IMR-90 (cell line): ENCODE data around the gene TBC1D9B. TPM values are rescaled to one million over a fixed set of nuclear protein-coding genes. Genes with fewer than 3 reads are reported as not detected.

Experiments used
- ATAC-seq: fragments of 200-7000 bp; cut with Tn5 transposase; 2 replicates; pipeline ENCODE4 v1.9.1; 2020; ENCODE audit warnings: low read depth, mild to moderate bottlenecking, moderate library complexity
- BruUV-seq: library from RNA; stranded (reverse); fragments of 400-500 nt; replicated peaks from 2 replicates; lab custom pipeline; 2021; lab: Mats Ljungman, UMichigan
- CTCF ChIA-PET: fragments of 300-600 bp; formaldehyde crosslinking; extraction: SDS; loops from one replicate; lab custom pipeline; 2021; ENCODE audit warnings: antibody characterized with exemption; lab: Yijun Ruan, JAX
- POLR2A ChIA-PET: fragments of 300-600 bp; sonication (Branson Sonifier 250); formaldehyde crosslinking; loops from one replicate; lab custom pipeline; 2022; ENCODE audit warnings: antibody characterized with exemption; ENCODE audit not compliant: unreplicated experiment; lab: Charles Lee
- DNase-seq: peaks from one replicate; pipeline ENCODE4 v3.0.0; 2013
- H2AFZ ChIP-seq: replicated peaks from 2 replicates; pipeline ENCODE3; 2013; ENCODE audit warnings: low read length, mild to moderate bottlenecking; ENCODE audit not compliant: poor library complexity
- H2AK5ac ChIP-seq: 2 replicates; pipeline ENCODE4 v1.6.1; 2013; ENCODE audit warnings: low read depth, low read length, inconsistent platforms
- H2AK9ac ChIP-seq: replicated peaks from 2 replicates; pipeline ENCODE3; 2013; ENCODE audit warnings: mild to moderate bottlenecking, low read depth, low read length, moderate library complexity; ENCODE audit not compliant: poor library complexity
- H2BK120ac ChIP-seq: 2 replicates; pipeline ENCODE4 v1.6.1; 2013; ENCODE audit warnings: low read depth, low read length, inconsistent platforms
- H2BK15ac ChIP-seq: 3 replicates; pipeline ENCODE4 v1.6.1; 2013; ENCODE audit warnings: low read depth, low read length, inconsistent platforms
- H2BK20ac ChIP-seq: 2 replicates; pipeline ENCODE4 v1.6.1; 2013; ENCODE audit warnings: low read depth, mild to moderate bottlenecking, inconsistent platforms, low read length, moderate library complexity
- H2BK5ac ChIP-seq: 2 replicates; pipeline ENCODE4 v1.6.1; 2013; ENCODE audit warnings: mild to moderate bottlenecking, low read depth, low read length, inconsistent platforms; ENCODE audit not compliant: poor library complexity, severe bottlenecking
- H3K14ac ChIP-seq: replicated peaks from 2 replicates; pipeline ENCODE4 v1.6.1; 2013; ENCODE audit warnings: low read depth, low read length, inconsistent platforms
- H3K18ac ChIP-seq: 2 replicates; pipeline ENCODE4 v1.6.1; 2013; ENCODE audit warnings: low read depth, low read length, control low read depth
- H3K23ac ChIP-seq: 2 replicates; pipeline ENCODE4 v1.6.1; 2013; ENCODE audit warnings: low read depth, low read length, inconsistent platforms
- H3K27ac ChIP-seq: 2 replicates; pipeline ENCODE4 v1.5.1; 2013; ENCODE audit warnings: mild to moderate bottlenecking, control low read depth, low read length; ENCODE audit not compliant: insufficient read depth
- H3K27me3 ChIP-seq: 2 replicates; pipeline ENCODE4 v1.6.1; 2013; ENCODE audit warnings: low read length; ENCODE audit not compliant: control insufficient read depth, insufficient read depth
- H3K36me3 ChIP-seq: 2 replicates; pipeline ENCODE4 v1.6.1; 2013; ENCODE audit warnings: low read length, mixed read lengths; ENCODE audit not compliant: control insufficient read depth, insufficient read depth
- H3K4ac ChIP-seq: 2 replicates; pipeline ENCODE4 v1.6.1; 2013; ENCODE audit warnings: low read depth, low read length, inconsistent platforms
- H3K4me1 ChIP-seq: 2 replicates; pipeline ENCODE4 v1.6.1; 2013; ENCODE audit warnings: low read length, mixed read lengths; ENCODE audit not compliant: control insufficient read depth, insufficient read depth
- H3K4me2 ChIP-seq: 2 replicates; pipeline ENCODE4 v1.6.1; 2013; ENCODE audit warnings: low read depth, mild to moderate bottlenecking, control low read depth, low read length, moderate library complexity
- H3K4me3 ChIP-seq: 2 replicates; pipeline ENCODE4 v1.5.1; 2013; ENCODE audit warnings: low read depth, mild to moderate bottlenecking, control low read depth, low read length, moderate library complexity; ENCODE audit not compliant: insufficient read depth
- H3K56ac ChIP-seq: 2 replicates; pipeline ENCODE4 v1.6.1; 2013; ENCODE audit warnings: low read length, inconsistent platforms; ENCODE audit not compliant: insufficient read depth; ENCODE audit errors: extremely low read depth
- H3K79me1 ChIP-seq, 2 experiments: 2 replicates each; pipeline ENCODE4 v1.6.1; 2013; ENCODE audit warnings: low read length in 2 of 2, inconsistent platforms in 1 of 2, low read depth in 1 of 2
- H3K9ac ChIP-seq: 2 replicates; pipeline ENCODE4 v1.6.1; 2013; ENCODE audit warnings: low read depth, low read length, control low read depth
- H3K9me1 ChIP-seq: 2 replicates; pipeline ENCODE4 v1.6.1; 2013; ENCODE audit warnings: low read length, inconsistent platforms; ENCODE audit not compliant: insufficient read depth
- H3K9me3 ChIP-seq: 2 replicates; pipeline ENCODE4 v1.6.1; 2013; ENCODE audit warnings: low read length; ENCODE audit not compliant: control insufficient read depth, insufficient read depth
- H4K20me1 ChIP-seq: 2 replicates; pipeline ENCODE4 v1.6.1; 2013; ENCODE audit warnings: low read length, inconsistent platforms; ENCODE audit not compliant: insufficient read depth
- H4K5ac ChIP-seq: 2 replicates; pipeline ENCODE4 v1.6.1; 2013; ENCODE audit warnings: mild to moderate bottlenecking, low read depth, low read length, control low read depth
- H4K8ac ChIP-seq, 2 experiments: 2 replicates each; pipeline ENCODE4 v1.6.1; 2013; ENCODE audit warnings: low read depth in 2 of 2, low read length in 2 of 2, control low read depth in 1 of 2, inconsistent platforms in 1 of 2
- H4K91ac ChIP-seq: 2 replicates; pipeline ENCODE4 v1.6.1; 2013; ENCODE audit warnings: low read depth, low read length, inconsistent platforms; ENCODE audit not compliant: insufficient read depth
- CHD1 ChIP-seq: IDR thresholded peaks from 2 replicates; pipeline ENCODE4 v1.6.1; 2012; ENCODE audit warnings: low read depth, low read length, improper control_type of control experiment
- FOS ChIP-seq: fragments of 150-350 bp; IDR thresholded peaks from 2 replicates; pipeline ENCODE4 v1.6.1; 2016; ENCODE audit warnings: low read depth, low read length
- MAFK ChIP-seq: IDR thresholded peaks from 2 replicates; pipeline ENCODE4 v1.6.1; 2012; ENCODE audit warnings: low read depth, low read length, improper control_type of control experiment
- MXI1 ChIP-seq: IDR thresholded peaks from 2 replicates; pipeline ENCODE4 v1.6.1; 2012; ENCODE audit warnings: low read depth, mild to moderate bottlenecking, low read length, moderate library complexity, borderline replicate concordance
- NFE2L2 ChIP-seq: fragments of 150-350 bp; IDR thresholded peaks from 2 replicates; pipeline ENCODE4 v1.6.1; 2016; ENCODE audit warnings: low read depth, mild to moderate bottlenecking, low read length
- POLR2A ChIP-seq: IDR thresholded peaks from 2 replicates; pipeline ENCODE4 v1.6.1; 2012; ENCODE audit warnings: mild to moderate bottlenecking, low read depth, low read length
- RAD21 ChIP-seq: IDR thresholded peaks from 2 replicates; pipeline ENCODE4 v1.6.1; 2012; ENCODE audit warnings: low read length, improper control_type of control experiment
- RCOR1 ChIP-seq: IDR thresholded peaks from 2 replicates; pipeline ENCODE4 v1.6.1; 2012; ENCODE audit warnings: mild to moderate bottlenecking, low read length, improper control_type of control experiment; ENCODE audit not compliant: insufficient replicate concordance
- RFX5 ChIP-seq: IDR thresholded peaks from 2 replicates; pipeline ENCODE4 v1.8.0; 2012; ENCODE audit warnings: low read depth, mild to moderate bottlenecking, low read length, moderate library complexity
- SMC3 ChIP-seq: fragments of 150-350 bp; IDR thresholded peaks from 2 replicates; pipeline ENCODE4 v1.6.1; 2016; ENCODE audit warnings: low read depth, mild to moderate bottlenecking, antibody characterized with exemption, low read length, moderate library complexity
- WGBS, 2 experiments: methylation state at CpG; one replicate each; pipeline versions ENCODE4 v1.1.5 to v1.1.7; 2013; ENCODE audit warnings: missing lambda C conversion rate in 2 of 2; ENCODE audit not compliant: insufficient read length in 1 of 2; ENCODE audit errors: extremely low coverage in 2 of 2; 5-methylcytosine and 5-hydroxymethylcytosine counted together
- dilution Hi-C: fragments of 300-500 bp; cut with HindIII; formaldehyde crosslinking; loops from one replicate; pipeline ENCODE4 v1.14.3; 2018; ENCODE audit warnings: low sequenced_read_pairs; ENCODE audit not compliant: unreplicated experiment
- in situ Hi-C: fragments of 300-500 bp; cut with MboI; formaldehyde crosslinking; loops from 3 replicates; pipeline ENCODE4 v1.14.3; 2019; ENCODE audit warnings: low sequenced_read_pairs, inconsistent platforms, mixed read lengths
- intact Hi-C: fragments of 100-400 bp; cut with micrococcal nuclease; formaldehyde crosslinking; loops from 2 replicates; pipeline ENCODE4 v1.10.0; 2022
- polyA plus RNA-seq, 3 experiments: library from polyadenylated mRNA; depleted of rRNA; stranded (reverse); fragments of >200 nt; gene quantifications; 2 replicates each; pipeline ENCODE4 v1.2.3, GENCODE V29; 2012; ENCODE audit warnings: low replicate concordance in 1 of 3
- total RNA-seq: library from RNA; depleted of rRNA; stranded (reverse); fragments of >200 nt; gene quantifications from 2 replicates; pipeline ENCODE4 v1.2.3, GENCODE V29; 2012
- TF ChIP-seq, protein P1 (sequence below): fragments of 150-350 bp; IDR thresholded peaks from 2 replicates; pipeline ENCODE4 v1.6.1; 2016; ENCODE audit warnings: low read depth, mild to moderate bottlenecking, low read length, moderate library complexity, borderline replicate concordance

TBC1D9B gene
- total and polyA plus RNA-seq, 2 of the 4 experiments (the other 2 are of a cell fraction): 58.6 to 78.1 TPM

- H2BK20ac ChIP-seq: no peak overlapping the region
- no peak overlapping the region for H2BK5ac ChIP-seq
- H3K27ac ChIP-seq: peak overlapping the region; percentile 59
- H2BK120ac ChIP-seq: no peak overlapping the region
- no peak overlapping the region; the same call in 1 of the 2 replicates for H4K5ac ChIP-seq
- dilution Hi-C loops (no loop called here), intact Hi-C loops (loop anchor here (5.0 kb wide), 2 partner anchors 105 to 165 kb away; partner anchors contain the start of gene RNF130), in situ Hi-C loops (no loop called here)
- no peak overlapping the region for H3K56ac ChIP-seq
- H3K9me3 ChIP-seq: no peaks in the 10 kb centered on the region
- TF ChIP-seq RCOR1 (no peak), RAD21 (no peak), FOS (no peak), MAFK (no peak), MXI1 (no peak), POLR2A (no peak), NFE2L2 (no peak), CHD1 (no peak), SMC3 (no peak), RFX5 (no peak)
- TF ChIP-seq, protein P1, sequence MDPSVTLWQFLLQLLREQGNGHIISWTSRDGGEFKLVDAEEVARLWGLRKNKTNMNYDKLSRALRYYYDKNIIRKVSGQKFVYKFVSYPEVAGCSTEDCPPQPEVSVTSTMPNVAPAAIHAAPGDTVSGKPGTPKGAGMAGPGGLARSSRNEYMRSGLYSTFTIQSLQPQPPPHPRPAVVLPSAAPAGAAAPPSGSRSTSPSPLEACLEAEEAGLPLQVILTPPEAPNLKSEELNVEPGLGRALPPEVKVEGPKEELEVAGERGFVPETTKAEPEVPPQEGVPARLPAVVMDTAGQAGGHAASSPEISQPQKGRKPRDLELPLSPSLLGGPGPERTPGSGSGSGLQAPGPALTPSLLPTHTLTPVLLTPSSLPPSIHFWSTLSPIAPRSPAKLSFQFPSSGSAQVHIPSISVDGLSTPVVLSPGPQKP: no peak
- no peaks in the 10 kb centered on the region for H3K27me3 ChIP-seq
- H3K79me1 ChIP-seq: peaks cover 25 to 47% of the 10 kb centered on the region in 2 experiments
- POLR2A ChIA-PET: no interaction called here
- peak overlapping the region; percentile 92 for H3K14ac ChIP-seq
- peaks cover 7% of the 10 kb centered on the region; the same call in 1 of the 2 replicates for H3K4me1 ChIP-seq
- no peak overlapping the region for H3K18ac ChIP-seq
- peak overlapping the region; percentile 82 for H2AFZ ChIP-seq
- H4K8ac ChIP-seq: peak overlapping the region; percentile 71 to 95; a peak in 3 of 4 replicates
- H4K20me1 ChIP-seq: peaks cover 14% of the 10 kb centered on the region; the same call in 1 of the 2 replicates
- peak overlapping the region; percentile 77; the same call in 1 of the 2 replicates for H3K4ac ChIP-seq
- peak overlapping the region; percentile 83 for H3K9ac ChIP-seq
- H4K91ac ChIP-seq: peak overlapping the region; percentile 65; the same call in 1 of the 2 replicates
- H3K4me2 ChIP-seq: peak overlapping the region; percentile 86
- peaks cover 4% of the 10 kb centered on the region; the same call in 1 of the 2 replicates for H3K9me1 ChIP-seq
- H2AK5ac ChIP-seq: peak overlapping the region; percentile 70
- no TSS peak for BruUV-seq
- 23% methylated on average over 28 of the region's 50 CpGs; no CpG with 5 or more reads in 1 of the 2 experiments for WGBS, 2 experiments
- peak overlapping the region; percentile 83 for H2AK9ac ChIP-seq
- peak overlapping the region; percentile 99 for H3K4me3 ChIP-seq
- H3K23ac ChIP-seq: peak overlapping the region; percentile 1; the same call in 1 of the 2 replicates
- peak; percentile 27 for ATAC-seq
- DNase-seq: peak; percentile 7
- no peak overlapping the region for H2BK15ac ChIP-seq
- H3K36me3 ChIP-seq: peaks cover 25% of the 10 kb centered on the region
- CTCF ChIA-PET: interaction anchor here (0.6 kb wide), 1 partner anchor 9 kb away, joined by 3 read pairs; no protein-coding TSS in a partner anchor
Measured at GRCh38 chr5:179906795-179907555, 722 bp downstream of the TBC1D9B start.
